ENCODE results near the gene DYNC1LI1.
A peak's percentile ranks its signal among the peaks of the same experiment; 100 is the strongest.
"Not testable (repeated sequence)": the region's sequence is repeated elsewhere in the genome, so short reads cannot be mapped to it uniquely, and the experiment has no call there.

The DYNC1LI1 gene

DNA sequence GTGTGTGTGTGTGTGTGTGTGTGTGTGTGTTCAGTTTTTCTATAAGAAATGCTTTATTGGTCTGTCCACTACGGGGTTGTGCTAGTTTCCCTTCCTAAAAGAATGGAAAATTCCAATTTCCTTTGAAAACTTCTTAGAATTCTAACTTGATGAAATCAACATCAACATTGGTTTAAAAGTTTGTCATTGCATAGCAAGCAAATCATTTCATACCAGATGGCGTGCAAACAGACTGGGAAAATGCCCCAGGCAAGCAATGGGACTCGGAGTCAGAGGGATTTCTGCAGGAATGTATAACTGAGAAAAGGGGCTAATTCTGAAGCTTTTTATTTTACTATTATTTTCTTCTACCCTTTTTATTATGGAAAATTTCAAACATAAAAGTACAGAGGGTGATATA is 13.1 kb upstream of the DYNC1LI1 start:
- no peak for DNase-seq (ENCODE audit: low read depth in 2 of 2)

GRCh38 chr3:32578669-32579068 is 8.0 kb upstream of the DYNC1LI1 start:
- DNase-seq (ENCODE audit: low read depth in 2 of 2) = not testable (repeated sequence)

DNA sequence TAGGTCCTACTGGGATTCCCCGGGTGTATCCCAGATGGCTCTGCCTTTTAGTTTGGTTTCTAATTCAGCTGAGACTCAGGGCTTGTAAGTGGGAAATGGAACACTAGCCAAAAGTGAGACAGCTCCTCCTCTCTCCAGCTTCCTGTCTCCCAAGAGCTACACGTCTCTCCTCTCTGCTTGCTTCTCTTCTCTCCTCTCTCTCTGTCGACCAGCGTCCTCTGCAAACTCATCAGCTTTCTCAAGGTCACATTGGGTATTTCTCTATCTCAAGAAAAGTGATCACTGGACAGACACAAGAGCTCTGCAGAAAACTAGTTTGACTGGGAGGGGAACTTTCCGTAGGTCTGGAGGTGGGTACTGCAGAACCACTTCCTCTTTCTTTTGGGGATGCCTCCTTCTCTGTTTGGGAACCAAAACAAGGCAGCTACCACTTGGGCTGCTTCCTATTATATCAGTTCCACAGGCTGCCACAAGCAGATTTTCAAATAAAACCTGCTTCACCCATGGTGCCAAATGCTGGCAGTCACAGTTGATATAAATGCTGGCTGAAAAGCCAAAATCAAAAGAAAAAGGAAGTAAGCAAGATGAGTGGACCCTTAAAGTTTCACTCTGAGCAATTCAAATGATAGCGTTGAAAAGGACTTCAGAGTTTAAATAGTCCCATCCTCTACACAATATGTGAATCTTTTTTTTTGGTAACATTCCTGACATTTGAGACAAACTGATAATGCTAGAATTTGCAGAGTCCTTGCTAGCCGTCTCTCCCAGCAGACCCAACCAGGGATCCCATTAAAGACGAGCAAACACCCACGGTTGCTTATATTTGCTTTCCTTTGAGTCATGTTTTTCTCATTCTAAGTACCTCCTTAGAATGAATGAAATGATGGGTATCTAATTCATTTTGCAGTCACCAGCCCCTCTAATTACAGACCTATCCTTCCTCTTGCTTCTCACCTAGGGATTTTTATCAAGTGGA is 7.2 kb upstream of the DYNC1LI1 start:
- no peak for DNase-seq (ENCODE audit: low read depth in 2 of 2)

- no peak for DNase-seq (ENCODE audit: low read depth in 2 of 2)
Observed at GRCh38 chr3:32577174-32577573, 6.5 kb upstream of the DYNC1LI1 start.

GRCh38 chr3:32575451-32576113 is 4.9 kb upstream of the DYNC1LI1 start:
- no peak for DNase-seq (ENCODE audit: low read depth in 2 of 2)

DNA sequence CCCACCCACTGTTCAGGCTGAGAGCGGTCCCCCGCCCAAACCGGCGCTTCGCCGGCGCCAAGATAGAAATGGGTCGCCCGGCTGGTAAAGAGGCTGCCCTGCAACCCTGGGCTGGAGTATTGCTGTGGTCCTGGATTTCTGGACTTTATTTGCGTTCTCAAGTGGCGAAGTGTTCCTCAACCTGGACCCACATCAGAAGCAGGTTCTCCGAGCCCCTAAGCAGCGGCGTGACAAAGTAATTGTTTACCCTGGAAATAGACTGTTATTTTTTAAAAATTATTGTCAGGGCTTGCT is 481 bp upstream of the DYNC1LI1 start:
- no peak for DNase-seq (ENCODE audit: low read depth in 2 of 2)

- peak in 1 of 2 donors; percentile 2 for DNase-seq (ENCODE audit: low read depth in 2 of 2)
Observed at GRCh38 chr3:32569540-32570420, 878 bp downstream of the DYNC1LI1 start.

GRCh38 chr3:32568953-32569352 is 1.7 kb downstream of the DYNC1LI1 start:
- DNase-seq (ENCODE audit: low read depth in 2 of 2) = no peak

GRCh38 chr3:32564195-32564594 is 6.5 kb downstream of the DYNC1LI1 start:
- DNase-seq (ENCODE audit: low read depth in 2 of 2) = no peak

- DNase-seq (ENCODE audit: low read depth in 2 of 2) = no peak
Observed at GRCh38 chr3:32562640-32563039, 8.0 kb downstream of the DYNC1LI1 start.

- DNase-seq (ENCODE audit: low read depth in 2 of 2) = no peak
Observed at GRCh38 chr3:32557640-32558352, 12.9 kb downstream of the DYNC1LI1 start.

- DNase-seq (ENCODE audit: low read depth in 2 of 2) = no peak
Observed at GRCh38 chr3:32556332-32556731, 14.3 kb downstream of the DYNC1LI1 start.

- DNase-seq (ENCODE audit: low read depth in 2 of 2) = no peak
Observed at GRCh38 chr3:32553973-32554372, 16.7 kb downstream of the DYNC1LI1 start.

DNA sequence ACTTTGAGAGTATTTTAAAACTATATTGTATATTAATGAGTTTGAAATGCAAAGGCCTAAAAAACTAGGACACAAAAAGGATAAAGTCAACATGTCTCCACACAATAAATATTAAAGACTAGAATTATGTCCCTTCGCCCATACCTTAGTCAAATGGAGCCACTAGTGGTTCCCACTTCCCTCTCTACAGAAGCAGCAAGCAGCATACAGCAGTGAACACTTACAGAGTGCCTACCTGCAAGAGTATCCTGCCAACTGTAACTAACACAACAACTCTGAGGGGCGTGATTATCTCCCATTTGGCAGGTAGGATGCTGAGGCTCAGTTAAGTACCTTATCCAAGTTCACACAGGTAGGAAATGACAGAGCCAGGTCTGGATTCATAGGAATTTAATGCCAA is 17.2 kb downstream of the DYNC1LI1 start:
- DNase-seq (ENCODE audit: low read depth in 2 of 2) = no peak

- DNase-seq (ENCODE audit: low read depth in 2 of 2) = no peak
Observed at GRCh38 chr3:32552013-32552412, 18.6 kb downstream of the DYNC1LI1 start.

DNA sequence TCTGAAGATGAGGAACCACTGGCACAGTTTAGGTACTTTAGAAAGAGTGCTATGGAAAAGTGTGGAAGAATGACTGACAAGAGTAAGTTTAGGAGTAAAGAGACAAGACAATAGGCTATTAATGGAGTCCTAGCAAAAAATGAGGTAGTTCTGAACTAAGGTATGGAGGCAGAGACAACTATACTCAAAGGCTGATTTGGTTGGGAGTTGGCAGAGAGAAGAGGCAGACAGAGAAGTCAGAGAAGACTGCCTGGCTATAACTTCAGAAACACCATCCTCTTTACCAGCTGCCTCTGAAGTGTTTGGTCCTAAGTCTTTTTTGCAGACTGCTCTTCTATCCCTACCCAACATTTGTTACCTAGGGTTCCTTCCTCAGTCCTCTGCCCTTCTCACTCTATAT is 19.2 kb downstream of the DYNC1LI1 start:
- no peak for DNase-seq (ENCODE audit: low read depth in 2 of 2)

GRCh38 chr3:32551087-32551486 is 19.6 kb downstream of the DYNC1LI1 start:
- DNase-seq (ENCODE audit: low read depth in 2 of 2) = no peak

- DNase-seq (ENCODE audit: low read depth in 2 of 2) = no peak
Observed at GRCh38 chr3:32545305-32545704, 25.4 kb downstream of the DYNC1LI1 start.

DNA sequence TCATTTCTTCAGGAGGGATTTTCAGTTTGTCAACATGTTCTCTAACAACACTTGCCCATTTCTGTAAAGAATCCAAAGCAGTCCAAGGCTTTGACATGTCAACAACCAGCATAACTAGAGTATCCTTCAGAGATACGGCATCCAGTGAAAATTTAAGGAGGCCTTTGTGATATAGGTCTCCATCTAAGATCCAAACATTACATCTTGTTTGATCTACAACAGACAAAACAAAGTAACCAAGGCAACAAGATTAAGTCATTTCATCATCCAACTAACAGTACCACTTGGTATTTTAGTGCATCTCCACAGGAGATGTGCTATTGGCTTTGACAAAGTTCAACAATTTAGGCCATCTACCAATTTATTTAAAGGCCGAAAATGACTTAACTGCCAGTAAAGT is 25.8 kb downstream of the DYNC1LI1 start:
- no peak for DNase-seq (ENCODE audit: low read depth in 2 of 2)

DNA sequence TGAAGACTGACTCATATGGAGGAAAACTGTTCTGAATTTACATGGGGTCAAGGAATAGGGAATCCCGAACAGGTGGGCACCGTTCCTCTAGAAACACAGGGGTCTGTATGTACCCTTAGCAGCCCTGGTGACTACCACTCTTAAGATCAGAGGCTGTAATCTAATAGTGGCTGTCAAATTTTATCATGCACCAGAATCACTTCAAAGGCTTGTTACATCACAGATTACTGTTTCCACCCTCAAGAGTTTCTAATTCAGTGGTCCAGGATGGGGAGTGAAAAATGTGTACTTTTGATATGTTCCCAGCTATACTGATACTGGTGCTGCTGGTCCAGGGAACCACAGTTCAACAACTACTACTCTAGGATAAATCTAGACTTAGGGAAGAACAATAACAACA is 27.9 kb downstream of the DYNC1LI1 start:
- DNase-seq (ENCODE audit: low read depth in 2 of 2) = no peak

DNA sequence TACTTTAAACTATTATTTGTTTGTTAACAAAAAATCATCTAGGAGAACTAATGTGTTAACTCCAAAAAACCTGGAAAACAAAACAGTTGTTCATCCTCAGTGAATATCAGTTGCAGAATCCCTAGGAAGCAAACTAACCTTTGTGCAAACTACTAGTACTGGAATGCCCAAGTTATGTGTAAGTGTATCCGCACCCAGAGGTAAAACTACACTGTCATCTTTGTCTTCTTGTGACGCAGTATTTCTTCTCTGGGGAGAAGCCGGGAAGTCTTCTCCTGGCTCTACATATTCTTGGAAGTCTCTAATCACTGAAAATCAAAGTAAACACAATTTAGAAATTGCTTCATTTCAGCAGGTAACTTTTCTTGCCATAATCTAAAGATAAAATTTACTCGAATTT is 29.8 kb downstream of the DYNC1LI1 start:
- DNase-seq (ENCODE audit: low read depth in 2 of 2) = no peak

DNA sequence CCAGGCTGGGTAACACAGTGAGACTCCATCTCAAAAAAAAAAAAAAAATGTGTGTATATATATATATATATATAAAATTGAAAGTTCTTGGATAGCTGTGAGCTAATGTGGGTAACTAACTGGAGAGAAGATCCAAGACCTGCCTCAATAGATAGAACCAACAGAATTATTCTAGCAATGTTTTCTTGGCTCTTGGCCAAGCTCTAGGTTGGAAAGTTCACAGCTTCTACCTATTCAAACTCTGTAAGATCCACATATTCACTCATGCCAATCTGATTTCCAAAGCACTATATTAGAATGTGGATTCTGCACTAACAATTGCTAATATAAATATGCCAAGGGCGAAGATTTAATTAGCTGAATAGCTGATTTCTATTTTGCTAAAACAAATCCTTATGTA is 38.2 kb downstream of the DYNC1LI1 start:
- no peak for DNase-seq (ENCODE audit: low read depth in 2 of 2)

All from stimulated activated CD8-positive, alpha-beta memory T cell treated with anti-CD3 and anti-CD28 coated beads, Interleukin-7, amount 100 ng/mL, for 1 hour (primary cell).